NT2/D1 (cell line): ENCODE results near the gene MCCC1.
A peak's percentile ranks its signal among the peaks of the same experiment; 100 is the strongest.

Experiments used
- DNase-seq: peaks from one replicate; pipeline ENCODE4 v3.0.0-alpha.2; 2011; ENCODE audit warnings: low read depth, low spot score
- H3K27me3 ChIP-seq: 2 replicates; pipeline ENCODE4 v1.6.0; 2011; ENCODE audit warnings: mild to moderate bottlenecking; ENCODE audit not compliant: insufficient read length, insufficient read depth
- H3K36me3 ChIP-seq: 2 replicates; pipeline ENCODE4 v1.6.1; 2011; ENCODE audit warnings: mild to moderate bottlenecking, low read length, mixed read lengths; ENCODE audit not compliant: insufficient read depth, insufficient read length
- H3K4me1 ChIP-seq: 2 replicates; pipeline ENCODE4 v1.5.1; 2011; ENCODE audit not compliant: insufficient read depth, insufficient read length
- H3K4me3 ChIP-seq: 2 replicates; pipeline ENCODE4 v1.5.1; 2011; ENCODE audit warnings: low read depth; ENCODE audit not compliant: insufficient read length
- H3K9ac ChIP-seq: 2 replicates; pipeline ENCODE4 v1.6.0; 2011; ENCODE audit warnings: low read depth; ENCODE audit not compliant: insufficient read length
- H3K9me3 ChIP-seq: 2 replicates; pipeline ENCODE4 v1.5.1; 2011; ENCODE audit warnings: mild to moderate bottlenecking, low read length; ENCODE audit not compliant: insufficient read depth
- SUZ12 ChIP-seq: IDR thresholded peaks from 2 replicates; pipeline ENCODE4 v1.6.1; 2011; ENCODE audit not compliant: insufficient read length, insufficient read depth; ENCODE audit errors: extremely low read depth
- YY1 ChIP-seq: IDR thresholded peaks from 2 replicates; pipeline ENCODE4 v1.6.1; 2011; ENCODE audit not compliant: insufficient read length, insufficient read depth
- ZNF274 ChIP-seq: IDR thresholded peaks from 2 replicates; pipeline ENCODE4 v1.6.1; 2011; ENCODE audit warnings: mild to moderate bottlenecking, low read depth, low read length

The MCCC1 gene

GRCh38 chr3:183099026-183099837 is at the start of gene MCCC1:
Gene MCCC1 (minus strand): TSS chr3:183099496. CDS start chr3:183099440, 56 bp downstream.
- H3K4me3 ChIP-seq = peak within 1 kb of the TSS; percentile 96
- no peaks in the 10 kb centered on the region for H3K4me1 ChIP-seq
- TF ChIP-seq ZNF274 (no peak), YY1 (no peak), SUZ12 (no peak)
- DNase-seq = peak; percentile 99
- peaks cover 5% of the 10 kb centered on the region; the same call in 1 of the 2 replicates for H3K9me3 ChIP-seq
- no peaks in the 10 kb centered on the region for H3K27me3 ChIP-seq
- peak within 1 kb of the TSS; percentile 98 for H3K9ac ChIP-seq
- H3K36me3 ChIP-seq = no peaks in the 10 kb centered on the region

GRCh38 chr3:183148056-183148455 is 48.8 kb upstream of the MCCC1 start:
- no peaks in the 10 kb centered on the region for H3K9me3 ChIP-seq
- H3K36me3 ChIP-seq = no peaks in the 10 kb centered on the region
- H3K4me3 ChIP-seq = no peak overlapping the region
- H3K4me1 ChIP-seq = no peaks in the 10 kb centered on the region
- H3K27me3 ChIP-seq = no peaks in the 10 kb centered on the region
- TF ChIP-seq ZNF274 = no peak
- no peak overlapping the region for H3K9ac ChIP-seq
- no peak for DNase-seq

GRCh38 chr3:183144363-183144762 is 45.1 kb upstream of the MCCC1 start:
- no peaks in the 10 kb centered on the region for H3K4me1 ChIP-seq
- H3K36me3 ChIP-seq = no peaks in the 10 kb centered on the region
- no peaks in the 10 kb centered on the region for H3K27me3 ChIP-seq
- no peak for TF ChIP-seq YY1
- TF ChIP-seq SUZ12 = no peak
- no peak for TF ChIP-seq ZNF274
- no peak overlapping the region for H3K4me3 ChIP-seq
- H3K9ac ChIP-seq = no peak overlapping the region
- no peak for DNase-seq
- H3K9me3 ChIP-seq = no peaks in the 10 kb centered on the region

- Histone ChIP-seq H3K27me3 (no peaks in the 10 kb centered on the region), H3K36me3 (no peaks in the 10 kb centered on the region), H3K4me3 (no peak overlapping the region), H3K4me1 (no peaks in the 10 kb centered on the region), H3K9ac (no peak overlapping the region), H3K9me3 (peaks cover 10% of the 10 kb centered on the region)
- DNase-seq = no peak
- TF ChIP-seq SUZ12 = no peak
- TF ChIP-seq ZNF274 = no peak
- no peak for TF ChIP-seq YY1
Measured at GRCh38 chr3:183142199-183142598, 42.9 kb upstream of the MCCC1 start.

- TF ChIP-seq YY1 (no peak), ZNF274 (no peak), SUZ12 (no peak)
- no peak for DNase-seq
- Histone ChIP-seq H3K4me1 (no peaks in the 10 kb centered on the region), H3K9me3 (peaks cover 11% of the 10 kb centered on the region), H3K27me3 (no peaks in the 10 kb centered on the region), H3K4me3 (no peak overlapping the region), H3K36me3 (no peaks in the 10 kb centered on the region), H3K9ac (no peak overlapping the region)
Measured at GRCh38 chr3:183134844-183135243, 35.5 kb upstream of the MCCC1 start.

- Histone ChIP-seq H3K4me1 (no peaks in the 10 kb centered on the region), H3K4me3 (no peak overlapping the region), H3K36me3 (no peaks in the 10 kb centered on the region), H3K27me3 (no peaks in the 10 kb centered on the region), H3K9ac (no peak overlapping the region), H3K9me3 (peaks cover 13% of the 10 kb centered on the region)
- TF ChIP-seq SUZ12 (no peak), ZNF274 (no peak), YY1 (no peak)
- no peak for DNase-seq
Measured at GRCh38 chr3:183132409-183132808, 33.1 kb upstream of the MCCC1 start.

GRCh38 chr3:183131735-183132134 is 32.4 kb upstream of the MCCC1 start:
- Histone ChIP-seq H3K4me1 (no peaks in the 10 kb centered on the region), H3K4me3 (no peak overlapping the region), H3K36me3 (no peaks in the 10 kb centered on the region), H3K27me3 (no peaks in the 10 kb centered on the region), H3K9ac (no peak overlapping the region), H3K9me3 (peaks cover 13% of the 10 kb centered on the region)
- DNase-seq = no peak
- TF ChIP-seq ZNF274 = no peak
- TF ChIP-seq YY1 = no peak
- TF ChIP-seq SUZ12 = no peak
